HG02852 (cell line): Measurements from ENCODE around the gene MOGAT3.
"Not testable (repeated sequence)": the region's sequence is repeated elsewhere in the genome, so short reads cannot be mapped to it uniquely, and the experiment has no call there.

Experiments
- ATAC-seq: cut with Tn5 transposase; IDR thresholded peaks from one replicate; pipeline ENCODE4 v1.9.1; 2021; ENCODE audit warnings: mild to moderate bottlenecking, moderate library complexity; ENCODE audit not compliant: unreplicated experiment

The MOGAT3 gene

GRCh38 chr7:101205901-101206664, 5.2 kb upstream of the MOGAT3 start:
- no peak for ATAC-seq

- ATAC-seq = not testable (repeated sequence)
These were observed 3.2 kb upstream of the MOGAT3 start for GRCh38 chr7:101203740-101204738.

- ATAC-seq = no peak
These were observed 1.7 kb upstream of the MOGAT3 start for GRCh38 chr7:101202603-101202918.

- no peak for ATAC-seq
These were observed 1.1 kb upstream of the MOGAT3 start for GRCh38 chr7:101201695-101202602.

GRCh38 chr7:101200504-101200861, 353 bp downstream of the MOGAT3 start:
- no peak for ATAC-seq

GRCh38 chr7:101199522-101199921, 1.3 kb downstream of the MOGAT3 start:
- ATAC-seq = not testable (repeated sequence)

- ATAC-seq = no peak
These were observed 2.4 kb downstream of the MOGAT3 start for GRCh38 chr7:101198476-101198875.

GRCh38 chr7:101197991-101198390, 2.8 kb downstream of the MOGAT3 start:
- no peak for ATAC-seq

GRCh38 chr7:101195884-101196283, 5.0 kb downstream of the MOGAT3 start:
- ATAC-seq = no peak

- no peak for ATAC-seq
These were observed 11.7 kb downstream of the MOGAT3 start for GRCh38 chr7:101189109-101189508.

GRCh38 chr7:101186844-101187428, 13.9 kb downstream of the MOGAT3 start:
- ATAC-seq = no peak

- ATAC-seq = no peak
These were observed 14.6 kb downstream of the MOGAT3 start for GRCh38 chr7:101186194-101186593.

GRCh38 chr7:101185258-101185839, 15.5 kb downstream of the MOGAT3 start:
- no peak for ATAC-seq

GRCh38 chr7:101180130-101180755, 20.6 kb downstream of the MOGAT3 start, which contains the start of gene NAT16:
Gene NAT16 (minus strand): TSS chr7:101180293. CDS start chr7:101174807, 5,486 bp downstream.
- no peak for ATAC-seq

GRCh38 chr7:101179713-101180112, 21.1 kb downstream of the MOGAT3 start:
- no peak for ATAC-seq

GRCh38 chr7:101179117-101179516, 21.7 kb downstream of the MOGAT3 start:
- no peak for ATAC-seq

- no peak for ATAC-seq
These were observed 23.2 kb downstream of the MOGAT3 start for GRCh38 chr7:101177644-101178043.

- no peak for ATAC-seq
These were observed 25.2 kb downstream of the MOGAT3 start for GRCh38 chr7:101175664-101176063.

GRCh38 chr7:101174322-101174854, 26.4 kb downstream of the MOGAT3 start:
- ATAC-seq = no peak
